ENCODE results near the gene SLC45A1. TPM values are rescaled to one million over a fixed set of nuclear protein-coding genes. Genes with fewer than 3 reads are reported as not detected.

SLC45A1 gene
- total RNA-seq, 1 experiment from 2014 or later, result 0.20 TPM

- H3K79me2 ChIP-seq (ENCODE audit: low read depth), result no peaks in the 10 kb centered on the region; the same call in 1 of the 2 replicates
- H3K9me3 ChIP-seq (ENCODE audit: insufficient read depth, low read depth), result no peaks in the 10 kb centered on the region
- no TSS peak for BruUV-seq (replicated peaks)
- ChIA-PET CTCF (no interaction called here), POLR2A (ENCODE audit: unreplicated experiment) (no interaction called here)
- H4K20me1 ChIP-seq (ENCODE audit: insufficient read depth), result no peaks in the 10 kb centered on the region
- H3K4me1 ChIP-seq (replicated peaks; ENCODE audit: insufficient read depth), result no peaks in the 10 kb centered on the region
- H3K27ac ChIP-seq, result no peak overlapping the region
- H3K9me2 ChIP-seq (ENCODE audit: insufficient read depth), result no peaks in the 10 kb centered on the region
- H3K4me3 ChIP-seq, result no peak overlapping the region
- TF ChIP-seq CTCF (conservative IDR thresholded peaks at IDR 0.05), result no peak
- no peak for TF ChIP-seq EZH2 (IDR thresholded peaks at IDR 0.05; ENCODE audit: low read depth)
- H3K4me2 ChIP-seq, result no peak overlapping the region
- DNase-seq, result no peak
- intact Hi-C loops (cut with micrococcal nuclease; ENCODE audit: unreplicated experiment), result no loop called here
- H2AFZ ChIP-seq, result no peak overlapping the region
- no peaks in the 10 kb centered on the region for H3F3A ChIP-seq (ENCODE audit: insufficient read depth, low read depth)
- no peaks in the 10 kb centered on the region for H3K27me3 ChIP-seq (ENCODE audit: insufficient read depth, low read depth)
- no peaks in the 10 kb centered on the region for H3K36me3 ChIP-seq (ENCODE audit: low read depth)
These were observed 49.8 kb downstream of the SLC45A1 start for GRCh38 chr1:8367571-8368194.

- Histone ChIP-seq H3K79me2 (ENCODE audit: low read depth) (no peaks in the 10 kb centered on the region; the same call in 1 of the 2 replicates), H3K4me3 (no peak overlapping the region), H4K20me1 (ENCODE audit: insufficient read depth) (no peaks in the 10 kb centered on the region), H2AFZ (no peak overlapping the region), H3K27ac (no peak overlapping the region), H3F3A (ENCODE audit: insufficient read depth, low read depth) (no peaks in the 10 kb centered on the region), H3K36me3 (ENCODE audit: low read depth) (no peaks in the 10 kb centered on the region), H3K9me2 (ENCODE audit: insufficient read depth) (no peaks in the 10 kb centered on the region), H3K4me2 (no peak overlapping the region), H3K9me3 (ENCODE audit: insufficient read depth, low read depth) (no peaks in the 10 kb centered on the region), H3K4me1 (replicated peaks; ENCODE audit: insufficient read depth) (no peaks in the 10 kb centered on the region), H3K27me3 (ENCODE audit: insufficient read depth, low read depth) (no peaks in the 10 kb centered on the region)
- TF ChIP-seq EZH2 (IDR thresholded peaks at IDR 0.05; ENCODE audit: low read depth) (no peak), CTCF (conservative IDR thresholded peaks at IDR 0.05) (no peak)
- ChIA-PET POLR2A (ENCODE audit: unreplicated experiment) (no interaction called here), CTCF (no interaction called here)
- no TSS peak for BruUV-seq (replicated peaks)
- intact Hi-C loops (cut with micrococcal nuclease; ENCODE audit: unreplicated experiment), result no loop called here
- DNase-seq, result no peak
These were observed 51.2 kb downstream of the SLC45A1 start for GRCh38 chr1:8368956-8369639.

- no peaks in the 10 kb centered on the region for H3K36me3 ChIP-seq (ENCODE audit: low read depth)
- no peak overlapping the region for H3K4me3 ChIP-seq
- no peak for DNase-seq
- no peaks in the 10 kb centered on the region; the same call in 1 of the 2 replicates for H3K79me2 ChIP-seq (ENCODE audit: low read depth)
- ChIA-PET CTCF (no interaction called here), POLR2A (ENCODE audit: unreplicated experiment) (no interaction called here)
- TF ChIP-seq CTCF (conservative IDR thresholded peaks at IDR 0.05) (no peak), EZH2 (IDR thresholded peaks at IDR 0.05; ENCODE audit: low read depth) (no peak)
- no peaks in the 10 kb centered on the region for H3K9me2 ChIP-seq (ENCODE audit: insufficient read depth)
- no peak overlapping the region for H3K27ac ChIP-seq
- intact Hi-C loops (cut with micrococcal nuclease; ENCODE audit: unreplicated experiment), result loop anchor here (10.0 kb wide), 1 partner anchor 355 kb away; no protein-coding TSS in a partner anchor
- H3K27me3 ChIP-seq (ENCODE audit: insufficient read depth, low read depth), result no peaks in the 10 kb centered on the region
- no peak overlapping the region for H3K4me2 ChIP-seq
- no peak overlapping the region for H2AFZ ChIP-seq
- H4K20me1 ChIP-seq (ENCODE audit: insufficient read depth), result no peaks in the 10 kb centered on the region
- no peaks in the 10 kb centered on the region for H3K4me1 ChIP-seq (replicated peaks; ENCODE audit: insufficient read depth)
- H3K9me3 ChIP-seq (ENCODE audit: insufficient read depth, low read depth), result no peaks in the 10 kb centered on the region
- no TSS peak for BruUV-seq (replicated peaks)
- no peaks in the 10 kb centered on the region for H3F3A ChIP-seq (ENCODE audit: insufficient read depth, low read depth)
These were observed 52.4 kb downstream of the SLC45A1 start for GRCh38 chr1:8370046-8370881.

Data from PC-9 (cell line).